H9 (cell line): ENCODE data around the gene TUT7. TPM values are rescaled to one million over a fixed set of nuclear protein-coding genes. Genes with fewer than 3 reads are reported as not detected.

ENCODE experiments used
- DNase-seq: peaks from one replicate; pipeline ENCODE4 v3.0.0-alpha.2; 2017
- H2AFZ ChIP-seq: one replicate; pipeline ENCODE4 v1.6.1; 2013; ENCODE audit warnings: mild to moderate bottlenecking, low read length, control low read depth, moderate library complexity
- H2AK5ac ChIP-seq: 2 replicates; pipeline ENCODE4 v1.6.1; 2013; ENCODE audit warnings: low read length, control low read depth, mixed read lengths; ENCODE audit not compliant: insufficient read length
- H2BK120ac ChIP-seq: one replicate; pipeline ENCODE4 v1.6.1; 2013; ENCODE audit warnings: low read depth, mild to moderate bottlenecking, low read length, control low read depth, inconsistent platforms; ENCODE audit not compliant: poor library complexity, severe bottlenecking
- H2BK12ac ChIP-seq: 2 replicates; pipeline ENCODE4 v1.6.1; 2013; ENCODE audit warnings: low read length, control low read depth, mixed read lengths, low read depth; ENCODE audit not compliant: insufficient read length
- H2BK15ac ChIP-seq: 2 replicates; pipeline ENCODE4 v1.6.1; 2013; ENCODE audit warnings: low read depth, low read length, control low read depth
- H2BK20ac ChIP-seq: one replicate; pipeline ENCODE4 v1.6.1; 2013; ENCODE audit warnings: low read depth, mild to moderate bottlenecking, low read length, control low read depth, inconsistent platforms; ENCODE audit not compliant: poor library complexity, severe bottlenecking
- H2BK5ac ChIP-seq: 2 replicates; pipeline ENCODE4 v1.6.1; 2013; ENCODE audit warnings: low read length, control low read depth, mixed read lengths; ENCODE audit not compliant: insufficient read length
- H3K14ac ChIP-seq: 2 replicates; pipeline ENCODE4 v1.6.1; 2013; ENCODE audit warnings: low read length, control low read depth; ENCODE audit not compliant: insufficient read depth
- H3K18ac ChIP-seq: 2 replicates; pipeline ENCODE4 v1.6.1; 2013; ENCODE audit warnings: low read depth, mild to moderate bottlenecking, mixed read lengths, low read length, control low read depth; ENCODE audit not compliant: insufficient read length
- H3K23ac ChIP-seq: 2 replicates; pipeline ENCODE4 v1.6.1; 2013; ENCODE audit warnings: low read length, control low read depth, mixed read lengths, low read depth; ENCODE audit not compliant: insufficient read length
- H3K23me2 ChIP-seq: 2 replicates; pipeline ENCODE4 v1.6.1; 2013; ENCODE audit warnings: low read depth, mild to moderate bottlenecking, mixed read lengths, low read length, control low read depth; ENCODE audit not compliant: insufficient read length, poor library complexity, severe bottlenecking
- H3K27ac ChIP-seq: 2 replicates; pipeline ENCODE4 v1.5.1; 2013; ENCODE audit warnings: low read length, control low read depth, mixed read lengths, low read depth; ENCODE audit not compliant: insufficient read length
- H3K27me3 ChIP-seq: 2 replicates; pipeline ENCODE4 v1.6.1; 2013; ENCODE audit warnings: low read length, control low read depth, inconsistent platforms; ENCODE audit not compliant: insufficient read depth
- H3K4ac ChIP-seq: 2 replicates; pipeline ENCODE4 v1.6.1; 2013; ENCODE audit warnings: low read depth, mild to moderate bottlenecking, control low read depth, inconsistent platforms, low read length, moderate library complexity
- H3K4me1 ChIP-seq: 2 replicates; pipeline ENCODE4 v1.6.1; 2013; ENCODE audit warnings: low read length, control low read depth, inconsistent platforms; ENCODE audit not compliant: insufficient read depth
- H3K4me2 ChIP-seq: 2 replicates; pipeline ENCODE4 v1.6.1; 2013; ENCODE audit warnings: low read length, control low read depth, mixed read lengths; ENCODE audit not compliant: insufficient read length, insufficient read depth
- H3K56ac ChIP-seq: 2 replicates; pipeline ENCODE4 v1.6.1; 2013; ENCODE audit warnings: low read depth, mild to moderate bottlenecking, mixed read lengths, low read length, control low read depth; ENCODE audit not compliant: insufficient read length
- H3K79me1 ChIP-seq: 2 replicates; pipeline ENCODE4 v1.6.1; 2013; ENCODE audit warnings: low read depth, mild to moderate bottlenecking, moderate library complexity, low read length, control low read depth, inconsistent platforms; ENCODE audit not compliant: insufficient read depth, poor library complexity, severe bottlenecking
- H3K79me2 ChIP-seq: 2 replicates; pipeline ENCODE4 v1.6.1; 2013; ENCODE audit warnings: low read length, control low read depth, inconsistent platforms; ENCODE audit not compliant: insufficient read depth
- H3K9ac ChIP-seq: 2 replicates; pipeline ENCODE4 v1.6.1; 2013; ENCODE audit warnings: low read length, control low read depth, mixed read lengths; ENCODE audit not compliant: insufficient read length; ENCODE audit errors: extremely low read depth
- H3K9me3 ChIP-seq: one replicate; pipeline ENCODE4 v1.6.1; 2013; ENCODE audit warnings: low read depth, low read length, inconsistent platforms; ENCODE audit not compliant: control insufficient read depth
- H3T11ph ChIP-seq: one replicate; pipeline ENCODE4 v1.6.1; 2013; ENCODE audit warnings: mild to moderate bottlenecking, low read length, control low read depth, inconsistent platforms
- H4K20me1 ChIP-seq: one replicate; pipeline ENCODE4 v1.6.1; 2013; ENCODE audit not compliant: control insufficient read depth, insufficient read length, insufficient read depth
- H4K5ac ChIP-seq: 2 replicates; pipeline ENCODE4 v1.6.1; 2013; ENCODE audit warnings: low read depth, mild to moderate bottlenecking, mixed read lengths, low read length, control low read depth; ENCODE audit not compliant: insufficient read length
- H4K8ac ChIP-seq: replicated peaks from 2 replicates; pipeline ENCODE4 v1.6.1; 2013; ENCODE audit warnings: low read length, control low read depth, mixed read lengths, low read depth; ENCODE audit not compliant: insufficient read length
- H4K91ac ChIP-seq: 2 replicates; pipeline ENCODE4 v1.6.1; 2013; ENCODE audit warnings: low read depth, mild to moderate bottlenecking, moderate library complexity, mixed read lengths, low read length, control low read depth; ENCODE audit not compliant: insufficient read length
- H3K27ac Mint-ChIP-seq, 3 experiments: 2 replicates in 2 of 3; 3 replicates in 1 of 3; pipeline ENCODE4 v1.8.0; 2020 to 2021; ENCODE audit warnings: mixed read lengths in 3 of 3, mild to moderate bottlenecking in 1 of 3, moderate library complexity in 1 of 3
- H3K27me3 Mint-ChIP-seq: 2 replicates; pipeline ENCODE4 v1.8.0; 2021; ENCODE audit warnings: low read depth, mild to moderate bottlenecking, moderate library complexity, mixed read lengths
- H3K36me3 Mint-ChIP-seq, 3 experiments: 2 replicates in 2 of 3; 3 replicates in 1 of 3; pipeline ENCODE4 v1.8.0; 2020 to 2021; ENCODE audit warnings: low read depth in 3 of 3, mixed read lengths in 3 of 3; ENCODE audit not compliant: insufficient read depth in 1 of 3
- H3K4me1 Mint-ChIP-seq, 2 experiments: 2 replicates each; pipeline ENCODE4 v1.8.0; 2020; ENCODE audit warnings: mixed read lengths in 2 of 2
- H3K4me3 Mint-ChIP-seq, 2 experiments: 2 replicates in 1 of 2; 3 replicates in 1 of 2; pipeline ENCODE4 v1.8.0; 2020 to 2021; ENCODE audit warnings: mild to moderate bottlenecking in 2 of 2, mixed read lengths in 2 of 2, moderate library complexity in 1 of 2
- H3K9me3 Mint-ChIP-seq, 2 experiments: 2 replicates in 1 of 2; 3 replicates in 1 of 2; pipeline ENCODE4 v1.8.0; 2020; ENCODE audit warnings: mild to moderate bottlenecking in 2 of 2, mixed read lengths in 2 of 2, moderate library complexity in 1 of 2
- WGBS: extraction: QIAGEN DNeasy Blood & Tissue Kit; methylation state at CpG from one replicate; pipeline ENCODE4 v1.1.7; 2013; ENCODE audit warnings: missing lambda C conversion rate, low lambda C conversion rate, mixed read lengths; ENCODE audit not compliant: insufficient read length; ENCODE audit errors: extremely low coverage; 5-methylcytosine and 5-hydroxymethylcytosine counted together
- total RNA-seq: library from RNA; stranded (reverse); gene quantifications from 2 replicates; pipeline ENCODE4 v1.2.1, GENCODE V29; 2021
- TF ChIP-seq, protein P1 (sequence below): fragments of 200-600 bp; sonication (generic); conservative IDR thresholded peaks from 3 replicates; pipeline ENCODE4 v1.8.0; 2021; ENCODE audit warnings: antibody characterized with exemption, mild to moderate bottlenecking

TUT7 gene
- total RNA-seq, 1 experiment from 2014 or later = 23.1 TPM

DNA sequence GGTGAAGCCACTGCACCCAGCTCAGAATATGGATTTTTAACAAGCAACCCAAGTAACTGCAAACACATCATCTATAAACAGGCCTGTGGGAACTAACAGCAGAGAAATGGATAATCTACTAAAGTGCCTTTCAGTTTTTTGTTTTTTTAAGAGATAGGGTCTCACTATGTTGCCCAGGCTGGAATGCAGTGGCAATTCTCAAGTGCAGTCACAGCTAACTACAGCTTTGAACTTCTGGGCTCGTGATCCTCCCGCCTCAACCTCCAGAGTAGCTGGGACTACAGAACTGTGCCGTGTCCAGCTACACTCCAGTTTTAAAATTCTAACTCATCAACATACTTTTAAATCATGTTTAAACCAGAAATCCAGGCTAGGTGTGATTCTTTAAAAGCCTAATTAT is 11.9 kb downstream of the TUT7 start:
- no peak overlapping the region for H3K14ac ChIP-seq
- Mint-ChIP-seq H3K4me1 (peaks cover 3 to 6% of the 10 kb centered on the region in 2 experiments; a peak in 2 of 4 replicates), H3K4me3 (no peak overlapping the region), H3K9me3 (no peaks in the 10 kb centered on the region), H3K27me3 (no peaks in the 10 kb centered on the region), H3K36me3 (peaks cover 11 to 63% (median 48%) of the 10 kb centered on the region in 3 experiments; a peak in 6 of 7 replicates), H3K27ac (no peak overlapping the region)
- H2BK20ac ChIP-seq = no peak overlapping the region
- H2BK15ac ChIP-seq = no peak overlapping the region
- H4K20me1 ChIP-seq = no peaks in the 10 kb centered on the region
- H3K4me2 ChIP-seq = no peak overlapping the region
- TF ChIP-seq, protein P1, sequence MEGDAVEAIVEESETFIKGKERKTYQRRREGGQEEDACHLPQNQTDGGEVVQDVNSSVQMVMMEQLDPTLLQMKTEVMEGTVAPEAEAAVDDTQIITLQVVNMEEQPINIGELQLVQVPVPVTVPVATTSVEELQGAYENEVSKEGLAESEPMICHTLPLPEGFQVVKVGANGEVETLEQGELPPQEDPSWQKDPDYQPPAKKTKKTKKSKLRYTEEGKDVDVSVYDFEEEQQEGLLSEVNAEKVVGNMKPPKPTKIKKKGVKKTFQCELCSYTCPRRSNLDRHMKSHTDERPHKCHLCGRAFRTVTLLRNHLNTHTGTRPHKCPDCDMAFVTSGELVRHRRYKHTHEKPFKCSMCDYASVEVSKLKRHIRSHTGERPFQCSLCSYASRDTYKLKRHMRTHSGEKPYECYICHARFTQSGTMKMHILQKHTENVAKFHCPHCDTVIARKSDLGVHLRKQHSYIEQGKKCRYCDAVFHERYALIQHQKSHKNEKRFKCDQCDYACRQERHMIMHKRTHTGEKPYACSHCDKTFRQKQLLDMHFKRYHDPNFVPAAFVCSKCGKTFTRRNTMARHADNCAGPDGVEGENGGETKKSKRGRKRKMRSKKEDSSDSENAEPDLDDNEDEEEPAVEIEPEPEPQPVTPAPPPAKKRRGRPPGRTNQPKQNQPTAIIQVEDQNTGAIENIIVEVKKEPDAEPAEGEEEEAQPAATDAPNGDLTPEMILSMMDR = no peak
- H3K23ac ChIP-seq = no peak overlapping the region
- no peak overlapping the region for H2BK5ac ChIP-seq
- H2AK5ac ChIP-seq = no peak overlapping the region
- no peaks in the 10 kb centered on the region for H3K79me2 ChIP-seq
- no peak overlapping the region for H3K4ac ChIP-seq
- no peak overlapping the region for H3K56ac ChIP-seq
- H4K5ac ChIP-seq = no peak overlapping the region
- H2BK12ac ChIP-seq = no peak overlapping the region
- DNase-seq = no peak
- H3K18ac ChIP-seq = no peak overlapping the region
- no CpG with 5 or more reads among the region's 3 CpGs for WGBS
- H3K27me3 ChIP-seq = no peaks in the 10 kb centered on the region
- H3K79me1 ChIP-seq = no peaks in the 10 kb centered on the region
- no peak overlapping the region for H3K9ac ChIP-seq
- no peaks in the 10 kb centered on the region for H3K23me2 ChIP-seq
- no peak overlapping the region for H3K27ac ChIP-seq
- no peak overlapping the region for H3T11ph ChIP-seq
- peaks cover 2% of the 10 kb centered on the region; the same call in 1 of the 2 replicates for H3K4me1 ChIP-seq
- no peak overlapping the region for H4K8ac ChIP-seq
- H3K9me3 ChIP-seq = no peaks in the 10 kb centered on the region
- no peak overlapping the region for H2AFZ ChIP-seq
- no peak overlapping the region for H4K91ac ChIP-seq
- no peak overlapping the region for H2BK120ac ChIP-seq
